ENCODE results near the gene TKTL1. TPM values are rescaled to one million over a fixed set of nuclear protein-coding genes. Genes with fewer than 3 reads are reported as not detected.

TKTL1 gene
- polyA plus RNA-seq, 1 donor (not counting 4 experiments of a cell fraction or from before 2014, with no cell fraction given) = not detected

- H3K9ac ChIP-seq (ENCODE audit: control insufficient read depth, extremely low read depth, insufficient read depth, low read length) = no peak overlapping the region
- H3K79me2 ChIP-seq (ENCODE audit: control insufficient read depth, insufficient read depth, low read length) = no peaks in the 10 kb centered on the region
- dilution Hi-C loops (cut with MboI; ENCODE audit: extremely low pct_ligation_motif_present, low sequenced_read_pairs) = no loop called here
- H3K27ac ChIP-seq (ENCODE audit: control insufficient read depth, insufficient read depth, low read length) = no peak overlapping the region
- no peaks in the 10 kb centered on the region for H3K9me3 ChIP-seq (ENCODE audit: control insufficient read depth, low read depth, low read length)
- H3K4me2 ChIP-seq (ENCODE audit: control insufficient read depth, extremely low read depth, insufficient read depth, low read depth, low read length) = no peak overlapping the region
- no peaks in the 10 kb centered on the region for H4K20me1 ChIP-seq (ENCODE audit: control insufficient read depth, extremely low read depth, insufficient read depth, low read length)
- no peak overlapping the region for H3K4me3 ChIP-seq (ENCODE audit: control insufficient read depth in 2 of 3, extremely low read depth in 1 of 3, insufficient read depth in 2 of 3, low read depth in 1 of 3, low read length in 3 of 3)
- H3K36me3 ChIP-seq (ENCODE audit: control insufficient read depth in 2 of 2, extremely low read depth in 1 of 2, insufficient read depth in 2 of 2, low read length in 2 of 2) = no peaks in the 10 kb centered on the region
- no peaks in the 10 kb centered on the region for H3K4me1 ChIP-seq (ENCODE audit: control insufficient read depth, extremely low read depth, insufficient read depth, low read length)
- no peak for DNase-seq (ENCODE audit: low read depth, low spot score)
- TF ChIP-seq EZH2 (IDR thresholded peaks at IDR 0.05; ENCODE audit: low read length) (no peak), CTCF (optimal IDR thresholded peaks at IDR 0.05 in 1 of 3, IDR thresholded peaks at IDR 0.05 in 1 of 3, conservative IDR thresholded peaks at IDR 0.05 in 1 of 3; ENCODE audit: extremely low read depth in 1 of 3, insufficient read depth in 2 of 3, low read length in 3 of 3) (no peak)
- no peak for FAIRE-seq
- H2AFZ ChIP-seq (ENCODE audit: control insufficient read depth, low read length) = no peak overlapping the region
- peaks cover 8% of the 10 kb centered on the region for H3K27me3 ChIP-seq (ENCODE audit: control insufficient read depth, extremely low read depth, insufficient read depth, low read length)
- H3K9me1 ChIP-seq (ENCODE audit: control insufficient read depth, extremely low read depth, insufficient read depth, low read length) = no peaks in the 10 kb centered on the region
These were observed 27.3 kb downstream of the TKTL1 start for GRCh38 chrX:154322890-154323289.

GRCh38 chrX:154323537-154323936, 27.9 kb downstream of the TKTL1 start:
- dilution Hi-C loops (cut with MboI; ENCODE audit: extremely low pct_ligation_motif_present, low sequenced_read_pairs) = no loop called here
- Histone ChIP-seq H3K79me2 (ENCODE audit: control insufficient read depth, insufficient read depth, low read length) (no peaks in the 10 kb centered on the region), H3K9me1 (ENCODE audit: control insufficient read depth, extremely low read depth, insufficient read depth, low read length) (no peaks in the 10 kb centered on the region), H2AFZ (ENCODE audit: control insufficient read depth, low read length) (no peak overlapping the region), H3K9me3 (ENCODE audit: control insufficient read depth, low read depth, low read length) (no peaks in the 10 kb centered on the region), H3K9ac (ENCODE audit: control insufficient read depth, extremely low read depth, insufficient read depth, low read length) (no peak overlapping the region), H3K27ac (ENCODE audit: control insufficient read depth, insufficient read depth, low read length) (no peak overlapping the region), H3K27me3 (ENCODE audit: control insufficient read depth, extremely low read depth, insufficient read depth, low read length) (peaks cover 8% of the 10 kb centered on the region), H4K20me1 (ENCODE audit: control insufficient read depth, extremely low read depth, insufficient read depth, low read length) (no peaks in the 10 kb centered on the region), H3K4me1 (ENCODE audit: control insufficient read depth, extremely low read depth, insufficient read depth, low read length) (no peaks in the 10 kb centered on the region), H3K4me3 (ENCODE audit: control insufficient read depth in 2 of 3, extremely low read depth in 1 of 3, insufficient read depth in 2 of 3, low read depth in 1 of 3, low read length in 3 of 3) (no peak overlapping the region), H3K36me3 (ENCODE audit: control insufficient read depth in 2 of 2, extremely low read depth in 1 of 2, insufficient read depth in 2 of 2, low read length in 2 of 2) (no peaks in the 10 kb centered on the region), H3K4me2 (ENCODE audit: control insufficient read depth, extremely low read depth, insufficient read depth, low read depth, low read length) (no peak overlapping the region)
- no peak for FAIRE-seq
- no peak for DNase-seq (ENCODE audit: low read depth, low spot score)
- TF ChIP-seq EZH2 (IDR thresholded peaks at IDR 0.05; ENCODE audit: low read length) (no peak), CTCF (optimal IDR thresholded peaks at IDR 0.05 in 1 of 3, IDR thresholded peaks at IDR 0.05 in 1 of 3, conservative IDR thresholded peaks at IDR 0.05 in 1 of 3; ENCODE audit: extremely low read depth in 1 of 3, insufficient read depth in 2 of 3, low read length in 3 of 3) (no peak)
